PC-3 (cell line): ENCODE measurements around the gene PMPCB. TPM values are rescaled to one million over a fixed set of nuclear protein-coding genes. Genes with fewer than 3 reads are reported as not detected.
A peak's percentile ranks its signal among the peaks of the same experiment; 100 is the strongest.

Source experiments
- ATAC-seq: fragments of 200-7000 bp; cut with Tn5 transposase; 2 replicates; pipeline ENCODE4 v1.9.1; 2020; ENCODE audit warnings: mild to moderate bottlenecking, moderate library complexity
- BruUV-seq: library from RNA; stranded (reverse); fragments of 400-500 nt; replicated peaks from 2 replicates; lab custom pipeline; 2021; lab: Mats Ljungman, UMichigan
- CTCF ChIA-PET: fragments of 300-600 bp; sonication (Branson Sonifier 250); formaldehyde crosslinking; loops from one replicate; lab custom pipeline; 2022; ENCODE audit warnings: antibody characterized with exemption; lab: Charles Lee
- POLR2A ChIA-PET: fragments of 300-600 bp; sonication (Branson Sonifier 250); formaldehyde crosslinking; loops from one replicate; lab custom pipeline; 2022; ENCODE audit warnings: antibody characterized with exemption; ENCODE audit not compliant: unreplicated experiment; lab: Charles Lee
- DNase-seq: peaks from one replicate; pipeline ENCODE4 v3.0.0-alpha.2; 2015
- H2AFZ ChIP-seq: fragments of 300-600 bp; sonication (generic); 2 replicates; pipeline ENCODE4 v1.6.0; 2016; ENCODE audit warnings: antibody characterized with exemption, low read length
- H3F3A ChIP-seq: fragments of 300-600 bp; sonication (generic); one replicate; pipeline ENCODE4 v1.6.0; 2017; ENCODE audit warnings: antibody characterized with exemption, low read length, control low read depth, mild to moderate bottlenecking; ENCODE audit not compliant: unreplicated experiment
- H3K27ac ChIP-seq: fragments of 300-600 bp; sonication (generic); 2 replicates; pipeline ENCODE4 v1.5.1; 2016; ENCODE audit warnings: mild to moderate bottlenecking, low read length
- H3K27me3 ChIP-seq: fragments of 300-600 bp; sonication (generic); 2 replicates; pipeline ENCODE4 v1.6.1; 2016; ENCODE audit warnings: low read length, mixed read lengths
- H3K36me3 ChIP-seq: fragments of 300-600 bp; sonication (generic); 2 replicates; pipeline ENCODE4 v1.6.1; 2016; ENCODE audit warnings: low read depth, mixed run types, low read length, mixed read lengths
- H3K4me1 ChIP-seq: fragments of 300-600 bp; sonication (generic); 2 replicates; pipeline ENCODE4 v1.5.1; 2016; ENCODE audit warnings: low read length; ENCODE audit not compliant: insufficient read depth
- H3K4me2 ChIP-seq: fragments of 300-600 bp; sonication (generic); 2 replicates; pipeline ENCODE4 v1.6.0; 2016; ENCODE audit warnings: low read length
- H3K4me3 ChIP-seq: fragments of 300-600 bp; sonication (generic); 2 replicates; pipeline ENCODE4 v1.5.1; 2016; ENCODE audit warnings: mild to moderate bottlenecking, low read length, mixed read lengths
- H3K79me2 ChIP-seq: fragments of 300-600 bp; sonication (generic); 2 replicates; pipeline ENCODE4 v1.6.1; 2017; ENCODE audit warnings: low read length, mixed read lengths
- H3K9ac ChIP-seq: fragments of 300-600 bp; sonication (generic); 2 replicates; pipeline ENCODE4 v1.6.0; 2016; ENCODE audit warnings: mild to moderate bottlenecking, low read length
- H3K9me2 ChIP-seq: fragments of 300-600 bp; sonication (generic); replicated peaks from 2 replicates; pipeline ENCODE4 v1.6.1; 2016; ENCODE audit warnings: mixed run types, low read length, mixed read lengths
- H3K9me3 ChIP-seq: fragments of 300-600 bp; sonication (generic); 2 replicates; pipeline ENCODE4 v1.6.1; 2016; ENCODE audit warnings: low read length, mixed read lengths
- H4K20me1 ChIP-seq: fragments of 300-600 bp; sonication (generic); 2 replicates; pipeline ENCODE4 v1.6.1; 2016; ENCODE audit warnings: low read length, mixed read lengths
- CTCF ChIP-seq: fragments of 300-600 bp; sonication (generic); conservative IDR thresholded peaks from 2 replicates; pipeline ENCODE4 v1.5.1; 2017; ENCODE audit warnings: antibody characterized with exemption, low read depth, mild to moderate bottlenecking, low read length
- EZH2 ChIP-seq: fragments of 300-600 bp; sonication (generic); IDR thresholded peaks from one replicate; pipeline ENCODE4 v1.6.1; 2017; ENCODE audit warnings: antibody characterized with exemption, mild to moderate bottlenecking, low read length; ENCODE audit not compliant: unreplicated experiment
- EZH2phosphoT487 ChIP-seq: fragments of 300-600 bp; sonication (generic); IDR thresholded peaks from 2 replicates; pipeline ENCODE4 v1.6.1; 2018; ENCODE audit warnings: mild to moderate bottlenecking, antibody characterized with exemption, low read length, borderline replicate concordance
- intact Hi-C: fragments of 100-400 bp; cut with micrococcal nuclease; formaldehyde crosslinking; loops from 2 replicates; pipeline ENCODE4 v1.9.0; 2023
- total RNA-seq: library from RNA; depleted of rRNA; stranded (reverse); fragments of >200 nt; gene quantifications from 2 replicates; pipeline ENCODE4 v1.2.3, GENCODE V29; 2014

PMPCB gene
- total RNA-seq, 1 experiment from 2014 or later, result 49.6 TPM

- ChIA-PET CTCF (no interaction called here), POLR2A (no interaction called here)
- peaks cover 35% of the 10 kb centered on the region for H3K4me1 ChIP-seq
- no TSS peak for BruUV-seq
- no peaks in the 10 kb centered on the region for H3K9me2 ChIP-seq
- H3K9me3 ChIP-seq, result no peaks in the 10 kb centered on the region
- 0 out of 2 replicates have a peak overlapping the region, but pooled peaks have one; percentile 78 for H2AFZ ChIP-seq
- no peak for DNase-seq
- H3K9ac ChIP-seq, result no peak overlapping the region
- H3K4me3 ChIP-seq, result no peak overlapping the region; the same call in 1 of the 2 replicates
- intact Hi-C loops, result loop anchor here (5.0 to 10.0 kb wide), 2 partner anchors 39 to 202 kb away; partner anchors contain the start of gene NAPEPLD
- no peak for TF ChIP-seq CTCF
- TF ChIP-seq EZH2phosphoT487, result no peak
- no peak for TF ChIP-seq EZH2
- H4K20me1 ChIP-seq, result peaks cover 33% of the 10 kb centered on the region
- no peaks in the 10 kb centered on the region for H3F3A ChIP-seq
- H3K4me2 ChIP-seq, result peak overlapping the region; percentile 90
- no peaks in the 10 kb centered on the region for H3K27me3 ChIP-seq
- H3K36me3 ChIP-seq, result peaks cover 7% of the 10 kb centered on the region; the same call in 1 of the 2 replicates
- ATAC-seq, result no peak
- peaks cover 85% of the 10 kb centered on the region for H3K79me2 ChIP-seq
- no peak overlapping the region for H3K27ac ChIP-seq
Measured at GRCh38 chr7:103346396-103346795, 49.2 kb downstream of the PMPCB start.

GRCh38 chr7:103347507-103348267 is 50.5 kb downstream of the PMPCB start, which contains the start of gene PSMC2:
TSS of gene PSMC2 (plus strand) at chr7:103347643. CDS start at chr7:103347712, 69 bp downstream.
- H3K9me3 ChIP-seq, result no peaks in the 10 kb centered on the region
- H3K9me2 ChIP-seq, result no peaks in the 10 kb centered on the region
- H3K36me3 ChIP-seq, result peaks cover 7% of the 10 kb centered on the region; the same call in 1 of the 2 replicates
- peaks cover 39% of the 10 kb centered on the region for H3K4me1 ChIP-seq
- intact Hi-C loops, result loop anchor here (1.0 to 10.0 kb wide), 4 partner anchors 40 to 203 kb away; partner anchors contain the start of gene NAPEPLD
- H3K27ac ChIP-seq, result peak within 1 kb of the TSS; percentile 86
- POLR2A ChIA-PET, result no interaction called here
- DNase-seq (peak; percentile 88), ATAC-seq (peak; percentile 63)
- H2AFZ ChIP-seq, result peak within 1 kb of the TSS; percentile 78
- peak within 1 kb of the TSS; percentile 96 for H3K9ac ChIP-seq
- CTCF ChIA-PET, result interaction anchor here (0.6 kb wide), 1 partner anchor 199 kb away, joined by 4 read pairs; no protein-coding TSS in a partner anchor
- H3K79me2 ChIP-seq, result peaks cover 85% of the 10 kb centered on the region
- H3K27me3 ChIP-seq, result no peaks in the 10 kb centered on the region
- H3F3A ChIP-seq, result no peaks in the 10 kb centered on the region
- peaks cover 41% of the 10 kb centered on the region for H4K20me1 ChIP-seq
- H3K4me2 ChIP-seq, result peak within 1 kb of the TSS; percentile 90
- no peak for TF ChIP-seq CTCF
- TF ChIP-seq EZH2, result no peak
- no peak for TF ChIP-seq EZH2phosphoT487
- peak within 1 kb of the TSS; percentile 83 for H3K4me3 ChIP-seq
- TSS peak; percentile 76 for BruUV-seq

GRCh38 chr7:103348452-103348851 is 51.2 kb downstream of the PMPCB start:
- intact Hi-C loops, result loop anchor here (1.0 to 10.0 kb wide), 3 partner anchors 41 to 204 kb away; partner anchors contain the start of gene NAPEPLD
- Histone ChIP-seq H3F3A (no peaks in the 10 kb centered on the region), H3K79me2 (peaks cover 85% of the 10 kb centered on the region), H3K27me3 (no peaks in the 10 kb centered on the region), H3K4me1 (peaks cover 33% of the 10 kb centered on the region), H3K27ac (no peak overlapping the region), H3K4me2 (peak overlapping the region; percentile 90), H3K4me3 (peak overlapping the region; percentile 83), H3K9me3 (no peaks in the 10 kb centered on the region), H3K9ac (peak overlapping the region; percentile 96), H3K9me2 (no peaks in the 10 kb centered on the region), H2AFZ (no peak overlapping the region), H3K36me3 (peaks cover 13% of the 10 kb centered on the region; the same call in 1 of the 2 replicates), H4K20me1 (peaks cover 40% of the 10 kb centered on the region)
- DNase-seq, result no peak
- CTCF ChIA-PET, result no interaction called here
- ATAC-seq, result no peak
- POLR2A ChIA-PET, result no interaction called here
- no peak for TF ChIP-seq EZH2
- TF ChIP-seq EZH2phosphoT487, result no peak
- no peak for TF ChIP-seq CTCF
- BruUV-seq, result no TSS peak
